HG03103 (cell line): ENCODE data around the gene DNMT3B.
A peak's percentile ranks its signal among the peaks of the same experiment; 100 is the strongest.
"Not testable (repeated sequence)": the region's sequence is repeated elsewhere in the genome, so short reads cannot be mapped to it uniquely, and the experiment has no call there.

ENCODE experiments used
- ATAC-seq: cut with Tn5 transposase; IDR thresholded peaks from one replicate; pipeline ENCODE4 v1.9.1; 2021; ENCODE audit warnings: low read depth; ENCODE audit not compliant: unreplicated experiment

Gene DNMT3B

GRCh38 chr20:32761831-32762753, at the start of gene DNMT3B:
DNMT3B (plus strand) TSS chr20:32762385; CDS start chr20:32780324, 17,939 bp downstream.
- peak; percentile 51 for ATAC-seq

- ATAC-seq, result no peak
Measured at GRCh38 chr20:32718749-32719348, 43.3 kb upstream of the DNMT3B start.

GRCh38 chr20:32727683-32728082, 34.5 kb upstream of the DNMT3B start:
- no peak for ATAC-seq

DNA sequence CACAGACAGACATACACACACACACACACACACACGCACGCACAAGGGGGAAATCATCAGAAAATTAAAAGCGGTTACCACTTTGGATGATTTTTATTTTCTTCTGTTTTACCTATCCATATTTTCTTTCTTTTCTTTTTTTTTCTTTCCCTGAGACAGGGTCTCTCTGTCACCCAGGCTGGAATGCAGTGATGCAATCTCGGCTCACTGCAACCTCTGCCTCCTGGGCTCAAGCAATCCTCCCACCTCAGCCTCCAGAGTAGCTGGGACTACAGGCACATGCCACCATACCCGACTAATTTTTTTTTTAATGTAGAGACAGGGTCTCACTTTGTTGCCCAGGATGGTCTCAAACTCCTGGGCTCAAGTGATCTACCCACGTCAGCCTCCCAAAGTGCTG, 33.8 kb upstream of the DNMT3B start:
- ATAC-seq, result not testable (repeated sequence)

- not testable (repeated sequence) for ATAC-seq
Measured at GRCh38 chr20:32729334-32729733, 32.9 kb upstream of the DNMT3B start.

GRCh38 chr20:32731882-32732266, 30.3 kb upstream of the DNMT3B start:
- no peak for ATAC-seq

DNA sequence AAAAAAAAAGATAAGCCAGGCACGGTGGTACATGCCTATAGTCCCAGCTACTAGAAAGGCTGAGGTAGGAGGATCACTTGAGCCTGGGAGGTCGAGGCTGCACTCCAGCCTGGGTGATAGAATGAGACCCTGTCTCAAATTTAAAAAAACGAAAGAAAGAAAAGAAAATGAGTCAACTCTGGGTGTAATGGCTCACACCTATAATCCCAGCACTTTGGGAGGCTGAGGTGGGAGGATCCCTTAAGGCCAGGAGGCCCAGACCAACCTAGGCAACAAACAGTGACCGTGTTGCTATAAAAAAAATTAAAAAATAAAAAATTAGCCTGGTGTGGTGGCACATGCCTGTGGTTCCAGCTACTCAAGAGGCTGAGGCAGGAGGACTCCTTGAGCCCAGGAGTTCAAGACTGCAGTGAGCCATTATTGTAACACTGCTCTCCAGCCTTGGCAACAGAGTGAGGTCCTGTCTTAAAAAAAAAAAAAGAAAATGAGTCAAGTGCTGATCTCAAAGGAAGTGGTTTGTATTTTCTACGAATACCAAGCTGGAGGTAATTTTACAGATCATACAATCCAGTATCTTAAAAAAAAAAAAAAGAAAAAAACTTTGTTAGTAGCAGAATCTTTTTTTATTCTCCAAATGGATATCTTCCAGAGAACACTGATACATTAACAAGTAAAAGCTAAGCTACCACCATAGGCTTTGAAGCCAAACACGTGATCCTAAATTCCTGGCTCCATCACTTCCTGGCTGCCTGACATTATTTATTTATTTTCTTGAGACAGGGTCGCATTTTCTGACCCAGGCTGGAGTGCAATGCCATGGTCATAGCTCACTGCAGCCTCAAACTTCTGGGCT, 24.6 kb upstream of the DNMT3B start:
- ATAC-seq, result no peak

GRCh38 chr20:32741151-32741550, 21.0 kb upstream of the DNMT3B start:
- ATAC-seq, result no peak

DNA sequence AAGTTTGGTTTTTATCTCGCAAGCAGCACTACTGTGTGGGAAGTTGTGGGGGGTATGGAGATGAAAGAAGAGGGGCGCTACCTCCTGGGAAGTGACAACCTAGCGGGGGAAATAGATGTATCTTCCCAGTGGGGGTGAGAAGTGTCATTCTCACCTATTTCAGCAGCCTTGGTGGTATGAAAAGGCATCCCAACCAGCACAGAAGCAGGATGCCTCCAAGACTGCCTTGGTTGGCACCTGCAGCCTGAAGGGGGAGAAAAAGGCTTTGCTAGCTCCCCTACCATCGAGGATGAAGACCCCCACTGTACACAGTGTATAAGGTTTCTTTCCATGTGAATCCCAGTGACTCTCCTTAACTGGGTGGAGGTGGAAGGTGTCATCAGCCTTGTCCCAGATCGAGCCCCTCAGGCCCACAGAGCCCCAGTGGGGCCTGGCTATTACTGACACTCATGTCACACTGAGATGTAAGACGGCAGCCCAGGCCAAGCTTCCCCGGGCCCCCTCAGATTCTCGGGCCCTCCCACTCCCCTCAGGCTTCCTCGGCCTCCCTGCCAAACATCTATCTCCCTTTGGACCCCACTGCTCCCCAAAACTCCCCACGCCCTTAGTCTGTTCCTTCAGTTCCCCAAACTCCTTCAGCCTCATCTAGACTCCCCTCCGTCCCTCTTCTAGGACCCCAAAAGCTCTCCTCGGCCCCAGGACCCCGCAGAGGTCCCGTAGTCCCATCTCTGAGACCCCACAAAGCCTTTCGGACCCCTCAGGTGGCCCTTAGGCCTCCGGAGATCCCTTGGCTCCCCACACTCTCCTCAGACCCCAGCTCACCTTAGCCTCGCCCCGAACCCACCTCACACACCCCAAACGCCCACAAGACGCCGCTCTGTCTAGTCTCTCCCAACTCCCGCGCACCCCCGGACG, 19.6 kb upstream of the DNMT3B start:
- ATAC-seq, result no peak

DNA sequence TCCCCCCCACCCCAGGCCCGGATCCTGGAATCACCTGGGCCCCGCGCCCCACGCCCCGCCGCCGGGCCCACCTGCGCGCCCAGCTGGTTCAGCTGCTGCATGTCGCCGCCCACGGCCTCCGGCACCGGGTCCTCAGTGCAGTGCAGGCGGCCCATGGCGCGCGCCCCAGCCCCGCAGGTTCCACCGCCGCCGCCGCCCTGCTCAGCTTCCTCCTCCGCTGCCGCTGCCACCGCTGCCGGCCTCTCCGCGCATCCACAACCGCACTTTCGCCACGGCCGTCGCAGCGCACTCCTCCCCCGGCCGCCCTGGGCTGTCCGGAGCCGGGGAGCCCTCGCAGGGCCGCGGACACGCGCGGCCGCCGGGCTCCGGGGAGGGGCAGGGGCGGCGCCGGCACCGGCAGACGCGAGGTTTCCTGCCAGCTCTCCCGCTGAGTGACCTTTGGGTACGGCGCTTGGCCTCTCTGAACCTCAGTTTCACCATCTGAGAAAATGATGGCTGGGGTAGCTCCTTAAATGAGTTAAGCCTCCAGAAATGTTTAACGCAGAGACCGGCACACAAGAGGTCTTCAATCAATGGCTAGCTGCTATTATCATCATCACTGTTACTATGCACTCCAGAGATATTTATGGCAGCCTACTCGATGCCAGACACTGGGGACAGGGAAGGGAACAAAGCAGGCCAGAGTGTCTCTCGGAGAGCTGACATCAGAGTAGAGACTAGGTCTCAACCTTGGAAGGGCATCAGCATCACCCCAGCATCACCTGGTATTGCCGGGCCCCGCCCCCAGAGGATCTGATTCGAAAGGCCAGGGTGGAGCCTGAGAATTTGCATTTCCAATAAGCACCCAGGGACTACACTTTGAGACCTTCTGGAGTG, 18.7 kb upstream of the DNMT3B start, which contains the start of gene COMMD7:
TSS of gene COMMD7 (minus strand) at position 231 of the 876 bp plus-strand sequence. CDS start at position 155, 76 bp downstream.
- ATAC-seq, result peak; percentile 57

DNA sequence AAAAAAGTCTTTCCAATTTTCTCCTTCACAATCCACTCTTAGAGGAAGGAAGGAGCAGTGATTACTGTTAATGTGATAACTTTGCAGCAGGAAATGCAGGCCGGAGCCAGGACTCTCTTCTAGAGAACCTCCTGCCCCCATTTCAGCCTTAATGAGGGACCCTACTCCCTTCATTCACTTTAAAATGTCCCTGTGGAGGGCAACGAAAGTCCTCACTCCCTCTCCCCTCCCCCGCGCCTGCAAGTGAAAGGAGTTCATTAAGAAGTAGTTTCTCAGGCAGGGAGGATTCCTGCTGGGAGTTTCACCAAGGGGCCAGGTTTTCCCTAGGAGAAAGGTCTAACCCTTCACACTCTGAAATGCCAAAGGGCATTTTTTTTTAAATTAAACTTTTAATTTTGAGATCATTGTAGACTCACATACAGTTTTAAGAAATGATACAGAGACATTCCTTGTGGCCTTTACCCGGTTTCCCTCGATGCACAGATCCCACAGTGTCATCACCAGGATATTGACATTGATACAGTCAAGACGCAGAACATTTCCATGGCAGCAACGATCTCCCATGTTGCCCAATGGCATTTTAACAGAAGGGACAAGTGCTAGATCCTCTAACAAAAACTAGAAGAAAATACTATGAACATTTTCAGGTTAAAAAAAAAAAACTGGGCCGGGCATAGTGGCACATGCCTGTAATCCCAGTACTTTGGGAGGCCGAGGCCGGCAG, 12.1 kb upstream of the DNMT3B start:
- no peak for ATAC-seq

DNA sequence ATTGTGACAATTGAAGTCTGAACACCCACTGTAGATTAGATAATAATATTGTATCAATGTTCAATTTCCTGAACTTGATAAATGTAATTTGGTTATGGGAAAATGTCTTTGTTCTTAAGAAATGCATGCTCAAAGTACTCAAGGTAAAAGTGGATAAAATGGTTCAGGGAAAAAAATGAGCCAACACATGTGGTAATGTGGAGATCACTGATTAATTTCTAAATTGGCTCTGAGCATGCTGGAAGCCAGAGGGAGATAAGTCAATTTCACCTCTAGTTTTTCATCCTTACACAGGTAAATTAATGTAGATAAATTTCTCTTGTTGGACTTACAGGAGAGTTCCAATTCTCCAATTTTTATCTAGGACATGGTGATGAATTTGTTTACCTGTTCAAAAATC, 10.9 kb upstream of the DNMT3B start:
- no peak for ATAC-seq

DNA sequence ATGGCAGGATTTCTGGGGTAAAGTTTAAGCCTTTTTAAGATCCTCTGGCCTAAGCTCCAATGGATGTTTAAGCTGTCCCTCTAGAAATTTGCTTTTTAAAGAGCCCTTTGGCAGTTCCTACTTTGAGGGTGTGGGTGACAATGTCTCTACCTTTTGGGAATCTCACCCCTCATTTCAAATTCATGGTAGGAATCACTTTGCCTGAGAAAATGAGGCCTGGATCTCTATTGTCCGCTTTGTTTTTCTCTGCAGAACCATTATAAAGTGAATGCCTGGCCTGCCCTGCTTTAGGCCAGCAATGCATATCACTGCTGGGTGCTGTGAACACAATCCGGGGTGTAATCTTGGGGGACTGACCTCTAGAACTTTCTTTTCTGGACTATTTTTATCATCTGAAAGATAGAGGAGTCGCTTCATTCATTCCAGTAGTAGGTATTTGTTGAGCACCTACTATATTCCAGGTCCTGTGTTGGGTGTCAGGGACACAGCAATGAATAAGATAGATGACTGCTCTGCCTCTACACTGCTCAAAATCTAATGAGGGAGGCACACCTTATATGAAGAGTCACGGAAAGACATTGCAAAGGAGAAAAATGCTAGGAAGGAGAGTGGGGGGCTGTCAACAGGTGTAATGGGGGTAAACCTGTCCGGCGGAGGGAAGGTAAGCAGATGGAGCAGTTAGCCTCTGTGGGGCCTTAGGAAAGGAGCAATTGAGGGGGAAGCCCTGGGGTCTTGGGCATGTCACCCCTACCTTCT, 10.3 kb upstream of the DNMT3B start:
- no peak for ATAC-seq

- ATAC-seq, result no peak
Measured at GRCh38 chr20:32752458-32753250, 9.5 kb upstream of the DNMT3B start.

DNA sequence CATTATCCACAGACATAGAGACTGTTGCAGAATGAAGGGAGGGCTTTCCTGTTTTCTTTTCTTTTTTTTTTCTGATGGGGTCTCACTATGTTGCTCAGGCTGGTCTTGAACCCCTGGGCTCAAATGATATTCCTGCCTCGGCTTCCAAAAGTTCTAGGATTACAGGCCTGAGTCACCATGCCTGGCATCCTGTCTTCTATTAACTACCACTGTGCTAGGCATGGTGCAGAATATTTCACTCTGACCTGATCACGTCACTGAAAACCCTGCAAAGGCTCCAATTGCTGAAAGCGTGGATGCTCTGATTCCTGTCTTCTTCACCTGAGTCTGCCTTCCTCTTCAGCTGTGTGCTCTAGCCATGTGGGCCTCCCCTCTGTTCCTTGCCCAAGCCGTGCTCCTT, 8.5 kb upstream of the DNMT3B start:
- ATAC-seq, result no peak

DNA sequence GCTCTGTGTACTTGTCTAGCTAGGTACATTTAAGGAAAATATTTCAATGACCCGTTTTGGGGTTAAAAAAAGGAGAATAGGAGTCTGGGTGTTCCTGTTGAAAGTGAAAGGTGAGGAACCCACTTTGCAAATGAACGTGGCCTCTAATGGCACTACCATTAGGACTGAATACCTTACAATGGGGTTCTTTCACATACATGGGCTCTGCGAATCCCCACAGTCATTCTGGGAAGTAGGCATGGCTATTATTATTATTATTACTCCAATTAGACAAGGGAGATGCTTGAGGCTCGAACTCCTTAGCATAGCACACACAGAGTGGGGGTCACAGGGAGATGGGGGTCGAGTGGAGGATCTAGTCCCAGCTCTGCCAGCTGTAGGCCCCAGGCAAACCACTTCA, 6.0 kb upstream of the DNMT3B start:
- ATAC-seq, result no peak

DNA sequence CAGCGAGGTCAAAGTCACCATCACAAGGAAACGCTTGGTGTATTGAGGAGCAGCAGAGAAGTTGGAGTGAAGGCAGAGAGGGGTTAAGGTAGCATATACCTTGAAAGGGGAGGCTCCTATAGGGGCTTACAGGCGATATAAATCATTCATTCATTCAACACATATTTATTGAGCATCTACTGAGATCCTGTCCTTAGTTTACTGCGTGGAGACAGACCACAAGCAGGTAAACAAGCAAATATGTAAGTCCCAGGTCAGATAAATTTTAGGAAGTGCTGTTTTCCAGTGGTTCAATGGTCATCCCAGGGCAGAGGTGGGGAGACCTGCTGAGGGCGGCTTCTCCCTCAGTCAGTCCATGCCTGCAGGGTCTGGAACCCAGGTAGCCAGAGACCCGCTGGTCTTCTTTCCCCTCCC, 761 bp upstream of the DNMT3B start:
- ATAC-seq, result no peak
